Liver (tissue), 3 donors: ENCODE data around the gene NF1.

Experiments
- ATF3 ChIP-seq: IDR thresholded peaks from 2 replicates; pipeline ENCODE4 v1.6.1; 2016; ENCODE audit warnings: antibody characterized with exemption
- CTCF ChIP-seq: fragments of 150-350 bp; IDR thresholded peaks from 2 replicates; pipeline ENCODE4 v1.5.1; 2017; ENCODE audit warnings: improper control_type of control experiment, low read depth, low read length; ENCODE audit not compliant: missing input control
- EGR1 ChIP-seq, 2 donors: IDR thresholded peaks; 2 replicates each; pipeline ENCODE4 v1.6.1; 2016 to 2018; ENCODE audit warnings: antibody characterized with exemption in 2 of 2, low read depth in 2 of 2
- FOXA2 ChIP-seq: IDR thresholded peaks from 2 replicates; pipeline ENCODE4 v1.6.1; 2016; ENCODE audit warnings: antibody characterized with exemption
- GABPA ChIP-seq, 2 donors: IDR thresholded peaks in 1 of 2; conservative IDR thresholded peaks in 1 of 2; 2 replicates each; pipeline ENCODE4 v1.6.1; 2016; ENCODE audit warnings: antibody characterized with exemption in 2 of 2, mild to moderate bottlenecking in 1 of 2, moderate library complexity in 1 of 2
- MAX ChIP-seq: IDR thresholded peaks from 2 replicates; pipeline ENCODE4 v1.6.1; 2016; ENCODE audit warnings: antibody characterized with exemption
- RAD21 ChIP-seq, 2 donors: IDR thresholded peaks; 2 replicates each; pipeline ENCODE4 v1.6.1; 2016; ENCODE audit warnings: antibody characterized with exemption in 2 of 2, mild to moderate bottlenecking in 2 of 2
- REST ChIP-seq: IDR thresholded peaks from 2 replicates; pipeline ENCODE4 v1.6.1; 2016; ENCODE audit warnings: antibody characterized with exemption, mild to moderate bottlenecking
- SP1 ChIP-seq: IDR thresholded peaks from 2 replicates; pipeline ENCODE4 v1.6.1; 2018; ENCODE audit warnings: antibody characterized with exemption, mild to moderate bottlenecking
- TAF1 ChIP-seq: conservative IDR thresholded peaks from 2 replicates; pipeline ENCODE4 v1.6.1; 2016; ENCODE audit warnings: antibody characterized with exemption, mild to moderate bottlenecking
- YY1 ChIP-seq: IDR thresholded peaks from 2 replicates; pipeline ENCODE4 v1.6.1; 2016; ENCODE audit warnings: antibody characterized with exemption, mild to moderate bottlenecking
- ZBTB33 ChIP-seq: IDR thresholded peaks from 2 replicates; pipeline ENCODE4 v1.6.1; 2016; ENCODE audit warnings: antibody characterized with exemption
- donor health status: healthy.
- donor health status: healthy.

GRCh38 chr17:31174215-31174614 is 79.4 kb downstream of the NF1 start:
- TF ChIP-seq CTCF = no peak
- TF ChIP-seq ATF3 = no peak
- TF ChIP-seq REST = no peak
- TF ChIP-seq GABPA (IDR thresholded peaks at IDR 0.05 in 1 of 2, conservative IDR thresholded peaks at IDR 0.05 in 1 of 2) = no peak
- TF ChIP-seq RAD21 (IDR thresholded peaks at IDR 0.05) = no peak
- TF ChIP-seq TAF1 = no peak
- no peak for TF ChIP-seq MAX
- no peak for TF ChIP-seq ZBTB33
- TF ChIP-seq SP1 = no peak
- TF ChIP-seq YY1 = no peak
- TF ChIP-seq EGR1 (IDR thresholded peaks at IDR 0.05; ENCODE audit: low read depth in 2 of 2) = no peak
- TF ChIP-seq FOXA2 = no peak
